Neural progenitor cell (in vitro differentiated cells): ENCODE measurements around the gene IL6R. TPM values are rescaled to one million over a fixed set of nuclear protein-coding genes. Genes with fewer than 3 reads are reported as not detected.

Source experiments
- DNase-seq: peaks from one replicate; pipeline ENCODE4 v3.0.0-alpha.2; 2016; ENCODE audit warnings: low spot score
- H2AFZ ChIP-seq: fragments of 200-600 bp; sonication (generic); replicated peaks from 2 replicates; pipeline ENCODE4 v1.6.1; 2016; ENCODE audit warnings: antibody characterized with exemption
- H3F3A ChIP-seq: fragments of 200-600 bp; sonication (generic); 2 replicates; pipeline ENCODE4 v1.6.1; 2016; ENCODE audit warnings: antibody characterized with exemption, low read depth
- H3K27ac ChIP-seq: fragments of 200-600 bp; sonication (generic); 2 replicates; pipeline ENCODE4 v1.5.1; 2016; ENCODE audit warnings: mild to moderate bottlenecking
- H3K27me3 ChIP-seq: fragments of 200-600 bp; sonication (generic); 2 replicates; pipeline ENCODE4 v1.6.1; 2016; ENCODE audit warnings: mild to moderate bottlenecking, moderate library complexity
- H3K36me3 ChIP-seq: fragments of 200-600 bp; sonication (generic); 2 replicates; pipeline ENCODE4 v1.5.1; 2016
- H3K4me1 ChIP-seq: fragments of 200-600 bp; sonication (generic); 2 replicates; pipeline ENCODE4 v1.6.1; 2016; ENCODE audit warnings: mixed run types
- H3K4me2 ChIP-seq: fragments of 200-600 bp; sonication (generic); 2 replicates; pipeline ENCODE4 v1.6.1; 2016
- H3K4me3 ChIP-seq: fragments of 200-600 bp; sonication (generic); 2 replicates; pipeline ENCODE4 v1.5.1; 2016
- H3K79me2 ChIP-seq: fragments of 200-600 bp; sonication (generic); 2 replicates; pipeline ENCODE4 v1.6.1; 2016; ENCODE audit warnings: low read depth
- H3K9ac ChIP-seq: fragments of 200-600 bp; sonication (generic); 2 replicates; pipeline ENCODE4 v1.6.1; 2016
- H3K9me3 ChIP-seq: fragments of 200-600 bp; sonication (generic); 2 replicates; pipeline ENCODE4 v1.5.1; 2016; ENCODE audit warnings: low read depth
- H4K20me1 ChIP-seq: fragments of 200-600 bp; sonication (generic); 2 replicates; pipeline ENCODE4 v1.6.1; 2016; ENCODE audit warnings: low read depth
- H3K27ac Mint-ChIP-seq: 3 replicates; pipeline ENCODE4 v1.8.0; 2021; ENCODE audit warnings: mixed read lengths
- H3K27me3 Mint-ChIP-seq: 2 replicates; pipeline ENCODE4 v1.8.0; 2022; ENCODE audit warnings: low read depth, mild to moderate bottlenecking, inconsistent platforms, moderate library complexity, mixed read lengths; ENCODE audit not compliant: insufficient read depth
- H3K36me3 Mint-ChIP-seq: 3 replicates; pipeline ENCODE4 v1.8.0; 2021; ENCODE audit warnings: mixed read lengths
- H3K4me1 Mint-ChIP-seq: 3 replicates; pipeline ENCODE4 v1.8.0; 2021; ENCODE audit warnings: mixed read lengths
- H3K4me3 Mint-ChIP-seq: 3 replicates; pipeline ENCODE4 v1.8.0; 2021; ENCODE audit warnings: mild to moderate bottlenecking, moderate library complexity, mixed read lengths
- H3K9me3 Mint-ChIP-seq: 3 replicates; pipeline ENCODE4 v1.8.0; 2020; ENCODE audit warnings: mixed read lengths
- CTCF ChIP-seq: fragments of 200-600 bp; sonication (generic); IDR thresholded peaks from 2 replicates; pipeline ENCODE4 v1.5.1; 2017; ENCODE audit warnings: antibody characterized with exemption, mild to moderate bottlenecking
- EZH2 ChIP-seq: fragments of 200-600 bp; sonication (generic); IDR thresholded peaks from 2 replicates; pipeline ENCODE4 v1.6.1; 2017; ENCODE audit warnings: antibody characterized with exemption, mild to moderate bottlenecking, moderate library complexity
- EZH2phosphoT487 ChIP-seq: fragments of 200-600 bp; sonication (generic); IDR thresholded peaks from 2 replicates; pipeline ENCODE4 v1.6.1; 2017; ENCODE audit warnings: antibody characterized with exemption
- total RNA-seq: library from RNA; depleted of rRNA; stranded (reverse); fragments of >200 nt; gene quantifications from 2 replicates; pipeline ENCODE4 v1.2.3, GENCODE V29; 2015; ENCODE audit warnings: low replicate concordance

IL6R gene
- total RNA-seq, 1 donor from 2014 or later: not detected

GRCh38 chr1:154414606-154415005 is 9.5 kb downstream of the IL6R start:
- DNase-seq: no peak
- no peaks in the 10 kb centered on the region for H4K20me1 ChIP-seq
- H3K9me3 Mint-ChIP-seq: no peaks in the 10 kb centered on the region
- no peak overlapping the region for H3K4me2 ChIP-seq
- peaks cover 9% of the 10 kb centered on the region for H3K4me1 ChIP-seq
- H3K27me3 Mint-ChIP-seq: peaks cover 4% of the 10 kb centered on the region
- H3K27ac ChIP-seq: no peak overlapping the region
- H3K9ac ChIP-seq: no peak overlapping the region
- H3K27ac Mint-ChIP-seq: no peak overlapping the region
- no peaks in the 10 kb centered on the region for H3K9me3 ChIP-seq
- H3K4me1 Mint-ChIP-seq: peaks cover 13% of the 10 kb centered on the region
- TF ChIP-seq EZH2phosphoT487 (no peak), CTCF (no peak), EZH2 (no peak)
- no peaks in the 10 kb centered on the region for H3K79me2 ChIP-seq
- H3K36me3 Mint-ChIP-seq: no peaks in the 10 kb centered on the region
- no peak overlapping the region for H3K4me3 ChIP-seq
- H3K36me3 ChIP-seq: no peaks in the 10 kb centered on the region
- no peak overlapping the region for H2AFZ ChIP-seq
- no peak overlapping the region for H3K4me3 Mint-ChIP-seq
- peaks cover under 1% of the 10 kb centered on the region for H3K27me3 ChIP-seq
- H3F3A ChIP-seq: no peaks in the 10 kb centered on the region

GRCh38 chr1:154416471-154417337 is 11.6 kb downstream of the IL6R start:
- H2AFZ ChIP-seq: no peak overlapping the region
- Mint-ChIP-seq H3K27me3 (peaks cover 4% of the 10 kb centered on the region), H3K36me3 (no peaks in the 10 kb centered on the region), H3K4me1 (peaks cover 4% of the 10 kb centered on the region), H3K9me3 (no peaks in the 10 kb centered on the region), H3K4me3 (no peak overlapping the region), H3K27ac (no peak overlapping the region)
- no peaks in the 10 kb centered on the region for H3K27me3 ChIP-seq
- H3K4me2 ChIP-seq: no peak overlapping the region
- H3K79me2 ChIP-seq: no peaks in the 10 kb centered on the region
- no peaks in the 10 kb centered on the region for H4K20me1 ChIP-seq
- no peak overlapping the region for H3K27ac ChIP-seq
- H3K4me1 ChIP-seq: no peaks in the 10 kb centered on the region
- H3F3A ChIP-seq: no peaks in the 10 kb centered on the region
- no peak overlapping the region for H3K9ac ChIP-seq
- H3K9me3 ChIP-seq: no peaks in the 10 kb centered on the region
- no peak for DNase-seq
- no peaks in the 10 kb centered on the region for H3K36me3 ChIP-seq
- TF ChIP-seq CTCF (no peak), EZH2 (no peak), EZH2phosphoT487 (no peak)
- no peak overlapping the region for H3K4me3 ChIP-seq

GRCh38 chr1:154417338-154417608 is 12.1 kb downstream of the IL6R start:
- Mint-ChIP-seq H3K9me3 (no peaks in the 10 kb centered on the region), H3K27me3 (peaks cover 4% of the 10 kb centered on the region), H3K36me3 (no peaks in the 10 kb centered on the region), H3K4me1 (peaks cover 4% of the 10 kb centered on the region), H3K4me3 (peak overlapping the region; percentile 59), H3K27ac (no peak overlapping the region)
- no peaks in the 10 kb centered on the region for H3F3A ChIP-seq
- no peak overlapping the region for H3K4me3 ChIP-seq
- H3K27ac ChIP-seq: no peak overlapping the region
- TF ChIP-seq CTCF (no peak), EZH2phosphoT487 (no peak), EZH2 (no peak)
- no peaks in the 10 kb centered on the region for H3K27me3 ChIP-seq
- no peaks in the 10 kb centered on the region for H3K4me1 ChIP-seq
- no peak overlapping the region for H3K9ac ChIP-seq
- H3K36me3 ChIP-seq: no peaks in the 10 kb centered on the region
- no peak overlapping the region for H2AFZ ChIP-seq
- H3K9me3 ChIP-seq: no peaks in the 10 kb centered on the region
- DNase-seq: no peak
- no peaks in the 10 kb centered on the region for H4K20me1 ChIP-seq
- H3K79me2 ChIP-seq: no peaks in the 10 kb centered on the region
- no peak overlapping the region for H3K4me2 ChIP-seq
